ENCODE results near the gene ZGPAT.

DNA sequence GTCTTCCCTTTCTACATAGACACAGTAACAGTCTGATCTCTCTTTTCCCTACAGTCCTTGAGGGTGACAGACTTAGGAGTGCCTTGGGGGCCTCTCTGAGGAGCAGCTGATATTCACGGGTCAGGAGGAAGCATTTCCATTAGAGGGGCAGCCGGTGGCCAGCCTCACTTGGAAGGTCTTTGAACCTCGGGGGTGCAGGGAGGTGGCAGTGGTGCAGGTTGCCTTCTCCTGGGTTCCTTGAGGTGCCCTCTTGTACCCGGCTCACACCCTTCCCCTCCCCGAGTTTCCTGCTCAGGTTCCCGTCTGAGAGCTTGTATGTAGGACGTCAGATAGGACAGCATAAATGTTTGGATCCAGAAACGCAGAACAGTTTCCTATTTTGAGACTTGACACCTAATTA, 47.2 kb upstream of the ZGPAT start:
- TF ChIP-seq CTCF (IDR thresholded peaks at IDR 0.05), result no peak
- no peak for TF ChIP-seq POLR2A (IDR thresholded peaks at IDR 0.05)
- TF ChIP-seq EP300 (IDR thresholded peaks at IDR 0.05), result no peak

All from ovary (tissue), 3 donors.